K562 (cell line): ENCODE results near the gene ZNF350. TPM values are rescaled to one million over a fixed set of nuclear protein-coding genes. Genes with fewer than 3 reads are reported as not detected.
A peak's percentile ranks its signal among the peaks of the same experiment; 100 is the strongest.

ENCODE experiments used
- CBX2 ChIP-seq: fragments of 200-600 bp; sonication (generic); IDR thresholded peaks from one replicate; pipeline ENCODE4 v1.6.1; 2012; ENCODE audit warnings: mild to moderate bottlenecking, low read length, inconsistent platforms; ENCODE audit not compliant: insufficient read depth, poor library complexity, severe bottlenecking
- CEBPZ ChIP-seq: fragments of 150-350 bp; IDR thresholded peaks from 2 replicates; pipeline ENCODE4 v1.6.1; 2014; ENCODE audit warnings: low read depth, mild to moderate bottlenecking, low read length, borderline replicate concordance
- ETS1 ChIP-seq: conservative IDR thresholded peaks from 2 replicates; pipeline ENCODE4 v1.6.1; 2011; ENCODE audit warnings: low read depth, mild to moderate bottlenecking, low read length; ENCODE audit not compliant: control insufficient read depth
- ETV1 ChIP-seq: fragments of 450-650 bp; conservative IDR thresholded peaks from 2 replicates; pipeline ENCODE4 v1.6.1; 2016; ENCODE audit warnings: missing genetic modification characterization, control low read depth, low read depth, missing compliant biosample characterization
- MYBL2 ChIP-seq, 2 experiments: fragments of 450-650 bp in 1 of 2; sonication (generic) in 1 of 2; formaldehyde crosslinking in 1 of 2; IDR thresholded peaks; 2 replicates each; pipeline versions ENCODE4 v1.6.1 to v1.8.1; 2017 to 2022; ENCODE audit warnings: borderline replicate concordance in 1 of 2, inconsistent platforms in 1 of 2, low read depth in 1 of 2, mild to moderate bottlenecking in 1 of 2, missing genetic modification reagents in 1 of 2, moderate library complexity in 1 of 2
- NFE2 ChIP-seq: IDR thresholded peaks from 2 replicates; pipeline ENCODE4 v1.6.1; 2014; ENCODE audit warnings: antibody characterized with exemption, low read depth
- PHB2 ChIP-seq: fragments of 450-650 bp; IDR thresholded peaks from 2 replicates; pipeline ENCODE4 v1.6.1; 2017; ENCODE audit warnings: low read depth
- RAD21 ChIP-seq, 2 experiments: fragments of 250-450 bp in 1 of 2; fragments of 450-650 bp in 1 of 2; sonication (Bioruptor Pico) in 1 of 2; formaldehyde crosslinking in 1 of 2; IDR thresholded peaks in 1 of 2; conservative IDR thresholded peaks in 1 of 2; 2 replicates each; pipeline versions ENCODE4 v1.4.0 to v1.8.0; 2020 to 2022; ENCODE audit warnings: mild to moderate bottlenecking in 2 of 2, moderate library complexity in 1 of 2
- RBFOX2 ChIP-seq: fragments of 200-400 bp; formaldehyde crosslinking; IDR thresholded peaks from 2 replicates; pipeline ENCODE4 v1.6.1; 2017; ENCODE audit warnings: low read depth, mild to moderate bottlenecking, low read length, moderate library complexity
- SIX5 ChIP-seq, 2 experiments: IDR thresholded peaks; 2 replicates each; pipeline ENCODE4 v1.6.1; 2011; ENCODE audit warnings: low read length in 2 of 2, borderline replicate concordance in 1 of 2, low read depth in 1 of 2, mild to moderate bottlenecking in 1 of 2, moderate library complexity in 1 of 2; ENCODE audit not compliant: insufficient read depth in 1 of 2
- SREBF1 ChIP-seq: fragments of 150-350 bp; IDR thresholded peaks from 2 replicates; pipeline ENCODE4 v1.6.1; 2014; ENCODE audit warnings: antibody characterized with exemption, low read depth, low read length, borderline replicate concordance
- TEAD1 ChIP-seq, 2 experiments: fragments of 450-650 bp in 1 of 2; sonication (generic) in 1 of 2; formaldehyde crosslinking; IDR thresholded peaks; 2 replicates each; pipeline versions ENCODE4 v1.4.0 to v1.8.0; 2020 to 2022; ENCODE audit warnings: mild to moderate bottlenecking in 2 of 2, missing genetic modification reagents in 1 of 2
- TGIF2 ChIP-seq: sonication (generic); formaldehyde crosslinking; IDR thresholded peaks from 2 replicates; pipeline ENCODE4 v1.8.1; 2022; ENCODE audit warnings: mild to moderate bottlenecking, missing genetic modification reagents, moderate library complexity
- THRAP3 ChIP-seq: fragments of 450-650 bp; IDR thresholded peaks from 2 replicates; pipeline ENCODE4 v1.6.1; 2016; ENCODE audit warnings: mild to moderate bottlenecking, inconsistent platforms, borderline replicate concordance
- ZKSCAN1 ChIP-seq: fragments of 150-350 bp; IDR thresholded peaks from 2 replicates; pipeline ENCODE4 v1.6.1; 2016; ENCODE audit warnings: low read depth, low read length
- ZNF41 ChIP-seq: fragments of 250-450 bp; sonication (Bioruptor Pico); conservative IDR thresholded peaks from 2 replicates; pipeline ENCODE4 v1.4.0; 2020; ENCODE audit warnings: mild to moderate bottlenecking
- polyA plus RNA-seq, 8 experiments: library from polyadenylated mRNA; depleted of rRNA in 4 of 8; stranded (reverse) in 5 of 8; unstranded in 3 of 8; fragments of >200 nt; fragmentation: Nextera tagmentation in 2 of 8; fragmentation: Illumina TruSeq in 1 of 8; extraction: Ambion mirVana in 2 of 8; extraction: Trizol in 1 of 8; gene quantifications; 2 replicates each; pipeline versions ENCODE4 v1.2.1 to v1.2.3, GENCODE V29; 2011 to 2014; ENCODE audit warnings: inconsistent platforms in 1 of 8, missing spikeins in 1 of 8
- total RNA-seq, 7 experiments: library from RNA; depleted of rRNA in 6 of 7; stranded (reverse); fragments of >200 nt in 6 of 7; fragmentation: Illumina TruSeq in 2 of 7; extraction: Trizol in 2 of 7; gene quantifications; 2 replicates each; pipeline versions ENCODE4 v1.2.1 to v1.2.3, GENCODE V29; 2011 to 2021; ENCODE audit warnings: low replicate concordance in 1 of 7

Gene ZNF350
- total and polyA plus RNA-seq, 9 of the 15 experiments (the other 6 are each of a cell fraction or from before 2014, with no cell fraction given): 1.7 to 4.8 (median 2.9) TPM

- TF ChIP-seq CEBPZ (no peak), ZKSCAN1 (peak; percentile 69; the same call in 1 of the 2 replicates), SIX5 (IDR thresholded peaks at IDR 0.05; ENCODE audit: borderline replicate concordance in 1 of 2, insufficient read depth in 1 of 2, low read depth in 1 of 2, low read length in 2 of 2) (peak; percentile 51 to 53; a peak in 3 of 4 replicates), THRAP3 (no peak), MYBL2 (IDR thresholded peaks at IDR 0.05; ENCODE audit: low read depth) (peak; percentile 63; the same call in 1 of the 2 replicates), MYBL2 (CRISPR knock-in tag; IDR thresholded peaks at IDR 0.05; ENCODE audit: borderline replicate concordance) (no peak), TEAD1 (CRISPR knock-in tag; IDR thresholded peaks at IDR 0.05) (peak; percentile 42 to 43; a peak in 2 of 4 replicates), CBX2 (no peak), ZNF41 (CRISPR knock-in tag) (no peak), NFE2 (no peak), SREBF1 (no peak), PHB2 (no peak), RBFOX2 (no peak), TGIF2 (CRISPR knock-in tag) (no peak), ETS1 (0 out of 2 replicates have a peak, but pooled peaks have one; percentile 15), ETV1 (tag) (peak; percentile 53; the same call in 1 of the 2 replicates), RAD21 (CRISPR knock-in tag; conservative IDR thresholded peaks at IDR 0.05 in 1 of 2, IDR thresholded peaks at IDR 0.05 in 1 of 2) (no peak)
These were observed at the start of gene ZNF350 (continued) for GRCh38 chr19:51986309-51987291.
